Lower leg skin (tissue), 4 donors: ENCODE data around the gene ASB16. TPM values are rescaled to one million over a fixed set of nuclear protein-coding genes. Genes with fewer than 3 reads are reported as not detected.

Experiments used
- DNase-seq, 2 donors: peaks; one replicate each; pipeline ENCODE4 v3.0.0-alpha.2; 2019; ENCODE audit warnings: low spot score in 2 of 2
- H3K4me3 ChIP-seq: fragments of 200-600 bp; sonication (generic); 2 replicates; pipeline ENCODE4 v1.5.1; 2017; ENCODE audit warnings: mild to moderate bottlenecking, low read depth; ENCODE audit not compliant: poor library complexity, severe bottlenecking
- POLR2A ChIP-seq, 2 donors: fragments of 450-650 bp; IDR thresholded peaks; one replicate each; pipeline ENCODE4 v1.6.1; 2016 to 2017; ENCODE audit warnings: antibody characterized with exemption in 2 of 2, mild to moderate bottlenecking in 1 of 2, moderate library complexity in 1 of 2
- WGBS, 2 donors: methylation state at CpG; one replicate each; pipeline ENCODE4 v1.1.5; 2018; 5-methylcytosine and 5-hydroxymethylcytosine counted together
- intact Hi-C: fragments of 100-400 bp; cut with DNase I; formaldehyde crosslinking; loops from one replicate; pipeline ENCODE4 v1.15.0; 2023; ENCODE audit warnings: low total_unique reads
- total RNA-seq, 4 donors: library from RNA; depleted of rRNA; stranded (reverse); fragments of >200 nt; gene quantifications; one replicate each; pipeline ENCODE4 v1.1.0, GENCODE V29; 2016
- TF ChIP-seq, protein P1 (sequence below), 3 donors: fragments of 450-650 bp; IDR thresholded peaks; one replicate each; pipeline ENCODE4 v1.5.1; 2016; ENCODE audit warnings: antibody characterized with exemption in 3 of 3, mild to moderate bottlenecking in 3 of 3, moderate library complexity in 2 of 3

ASB16 gene
- total RNA-seq, 4 donors from 2014 or later, result 1.1 TPM; not detected in 3

DNA sequence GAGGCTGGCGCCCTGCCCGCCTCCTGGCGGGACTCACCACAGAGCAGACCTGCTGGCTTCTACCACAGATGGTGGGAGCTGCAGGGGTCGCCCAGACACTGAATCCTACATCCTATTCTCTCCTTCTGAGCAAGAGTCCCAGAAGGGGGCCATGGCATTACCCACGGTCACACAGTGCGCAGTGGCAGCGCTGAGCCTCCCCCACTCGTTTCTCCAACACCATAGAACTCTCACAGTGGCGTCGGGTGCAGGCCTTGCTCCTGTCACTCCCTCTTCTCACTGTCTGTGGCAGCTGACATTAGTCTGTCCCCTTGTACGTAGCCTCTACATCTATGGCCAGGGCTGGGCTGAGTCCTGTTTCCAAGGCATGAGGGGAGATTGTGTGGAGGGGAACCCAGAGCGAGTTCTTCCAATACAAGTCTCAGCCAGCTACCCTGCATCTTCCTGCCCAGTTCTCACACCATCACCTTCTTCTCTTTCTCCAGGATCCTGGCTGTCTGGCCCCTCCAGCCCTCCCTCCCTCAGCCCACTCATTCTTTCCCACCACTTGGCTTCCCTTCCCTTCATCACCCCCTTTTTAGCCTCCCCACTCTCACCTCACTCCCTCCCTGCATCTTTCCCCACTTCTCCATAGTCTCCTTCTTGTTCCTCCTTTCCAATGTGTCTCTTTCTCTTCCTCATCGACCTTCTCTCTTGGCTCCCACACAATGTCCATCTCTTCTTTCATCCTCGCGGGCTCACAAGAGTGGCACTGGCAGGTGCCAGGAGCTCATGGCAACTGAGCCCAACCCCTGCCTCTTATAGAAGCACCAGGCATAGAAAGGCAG is 43.1 kb downstream of the ASB16 start:
- H3K4me3 ChIP-seq, result no peak overlapping the region
- 84 to 87% methylated on average over 15 of the region's 15 CpGs for WGBS, 2 donors
- no peak for DNase-seq
- TF ChIP-seq POLR2A (IDR thresholded peaks at IDR 0.05), result no peak
- TF ChIP-seq, protein P1, sequence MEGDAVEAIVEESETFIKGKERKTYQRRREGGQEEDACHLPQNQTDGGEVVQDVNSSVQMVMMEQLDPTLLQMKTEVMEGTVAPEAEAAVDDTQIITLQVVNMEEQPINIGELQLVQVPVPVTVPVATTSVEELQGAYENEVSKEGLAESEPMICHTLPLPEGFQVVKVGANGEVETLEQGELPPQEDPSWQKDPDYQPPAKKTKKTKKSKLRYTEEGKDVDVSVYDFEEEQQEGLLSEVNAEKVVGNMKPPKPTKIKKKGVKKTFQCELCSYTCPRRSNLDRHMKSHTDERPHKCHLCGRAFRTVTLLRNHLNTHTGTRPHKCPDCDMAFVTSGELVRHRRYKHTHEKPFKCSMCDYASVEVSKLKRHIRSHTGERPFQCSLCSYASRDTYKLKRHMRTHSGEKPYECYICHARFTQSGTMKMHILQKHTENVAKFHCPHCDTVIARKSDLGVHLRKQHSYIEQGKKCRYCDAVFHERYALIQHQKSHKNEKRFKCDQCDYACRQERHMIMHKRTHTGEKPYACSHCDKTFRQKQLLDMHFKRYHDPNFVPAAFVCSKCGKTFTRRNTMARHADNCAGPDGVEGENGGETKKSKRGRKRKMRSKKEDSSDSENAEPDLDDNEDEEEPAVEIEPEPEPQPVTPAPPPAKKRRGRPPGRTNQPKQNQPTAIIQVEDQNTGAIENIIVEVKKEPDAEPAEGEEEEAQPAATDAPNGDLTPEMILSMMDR (IDR thresholded peaks at IDR 0.05), result no peak
- intact Hi-C loops, result no loop called here

DNA sequence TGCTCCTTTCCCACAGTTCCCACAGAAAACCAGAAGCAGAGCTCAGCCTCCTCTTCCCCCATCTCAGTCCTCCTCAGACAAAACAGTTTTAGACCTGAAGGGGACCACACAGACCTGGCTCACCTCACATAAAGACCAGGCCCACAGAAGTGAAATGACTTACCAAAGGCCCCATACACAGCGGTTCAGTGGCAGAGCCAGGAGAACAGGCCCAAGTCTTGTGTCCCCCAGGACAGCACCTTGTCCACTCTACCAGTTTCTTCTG is 43.7 kb downstream of the ASB16 start:
- 90 to 92% methylated on average over 1 of the region's 1 CpG for WGBS, 2 donors
- H3K4me3 ChIP-seq, result no peak overlapping the region
- no peak for DNase-seq
- TF ChIP-seq POLR2A (IDR thresholded peaks at IDR 0.05), result no peak
- TF ChIP-seq, protein P1 (IDR thresholded peaks at IDR 0.05), result no peak
- intact Hi-C loops, result no loop called here

DNA sequence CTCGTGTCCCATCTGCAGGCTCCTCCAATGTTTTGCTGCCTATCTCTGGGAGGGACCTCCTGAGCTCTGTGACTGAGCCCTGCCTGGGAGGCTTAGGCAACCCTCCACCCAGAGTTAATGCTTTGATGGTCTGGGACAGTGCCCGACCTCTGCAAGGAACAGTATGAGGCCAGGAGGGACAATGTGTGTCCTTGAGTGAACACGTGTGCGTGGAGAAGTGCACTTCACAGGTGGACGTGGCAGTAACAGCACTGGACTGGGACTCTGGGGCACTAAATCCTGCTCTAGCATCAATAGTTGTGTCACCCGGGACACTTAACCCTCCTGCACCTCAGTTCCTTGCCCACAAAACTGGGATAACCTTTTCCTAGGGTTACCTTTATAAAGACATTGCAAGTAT is 44.4 kb downstream of the ASB16 start:
- TF ChIP-seq, protein P1 (IDR thresholded peaks at IDR 0.05), result no peak
- no peak for TF ChIP-seq POLR2A (IDR thresholded peaks at IDR 0.05)
- intact Hi-C loops, result loop anchor here (5.0 kb wide), 1 partner anchor 107 kb away; the partner anchor contains the start of gene SLC25A39
- DNase-seq, result no peak
- WGBS, 2 donors, result 91 to 94% methylated on average over 6 of the region's 6 CpGs
- H3K4me3 ChIP-seq, result no peak overlapping the region

DNA sequence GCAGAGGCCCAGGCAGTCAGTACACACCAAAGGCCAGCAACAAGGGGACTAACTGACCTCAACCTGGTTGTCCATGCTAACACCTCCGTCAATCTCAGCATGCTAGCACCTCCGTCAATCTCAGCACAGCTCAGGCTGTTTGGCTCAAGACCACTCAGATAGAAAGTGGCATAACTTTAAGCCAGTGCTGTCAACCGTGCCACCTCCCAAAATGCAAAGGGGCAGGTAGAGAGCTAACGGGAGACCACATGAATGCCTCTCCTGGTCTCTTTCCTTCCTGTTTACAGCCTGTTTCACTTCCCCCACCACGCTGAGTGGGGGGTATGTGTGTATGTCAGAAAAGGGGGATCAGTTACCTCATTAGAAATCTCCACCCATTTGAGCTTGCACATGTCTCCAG is 45.7 kb downstream of the ASB16 start:
- intact Hi-C loops, result loop anchor here (5.0 kb wide), 1 partner anchor 106 kb away; the partner anchor contains the start of gene SLC25A39
- H3K4me3 ChIP-seq, result no peak overlapping the region
- WGBS, 2 donors, result 68 to 79% methylated on average over 5 of the region's 5 CpGs
- no peak for DNase-seq
- TF ChIP-seq POLR2A (IDR thresholded peaks at IDR 0.05), result no peak
- TF ChIP-seq, protein P1 (IDR thresholded peaks at IDR 0.05), result no peak

DNA sequence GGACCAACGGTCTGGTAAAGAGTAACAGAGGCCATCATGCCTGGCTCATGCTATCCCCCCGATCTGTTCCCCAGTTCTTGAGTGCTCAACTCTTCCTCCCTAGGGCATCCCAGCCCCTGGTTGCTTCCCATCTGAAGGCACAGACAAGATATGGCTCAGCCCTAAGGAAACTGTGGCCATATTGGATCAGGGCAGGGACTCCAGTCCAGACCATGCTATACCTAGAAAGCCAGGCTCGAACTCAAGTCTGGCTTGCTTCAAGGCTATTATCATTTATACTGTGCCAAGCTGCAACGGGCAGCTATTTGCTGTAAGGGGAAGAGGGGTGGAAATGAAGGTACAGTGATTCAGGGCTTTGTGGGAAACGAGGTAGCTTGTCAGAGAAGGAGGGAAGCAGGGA is 46.2 kb downstream of the ASB16 start:
- intact Hi-C loops, result loop anchor here (5.0 kb wide), 1 partner anchor 106 kb away; the partner anchor contains the start of gene SLC25A39
- H3K4me3 ChIP-seq, result no peak overlapping the region
- 58 to 71% methylated on average over 5 of the region's 5 CpGs for WGBS, 2 donors
- DNase-seq, result no peak
- TF ChIP-seq, protein P1 (IDR thresholded peaks at IDR 0.05), result no peak
- TF ChIP-seq POLR2A (IDR thresholded peaks at IDR 0.05), result no peak
